ENCODE results near the gene GLIS1. TPM values are rescaled to one million over a fixed set of nuclear protein-coding genes. Genes with fewer than 3 reads are reported as not detected.

Gene GLIS1
- total RNA-seq, 1 donor from 2014 or later = 17.4 TPM

GRCh38 chr1:53581476-53581875 is 157.5 kb downstream of the GLIS1 start:
- H3K27me3 Mint-ChIP-seq (ENCODE audit: low read depth) = no peaks in the 10 kb centered on the region
- H3K4me1 Mint-ChIP-seq (ENCODE audit: low read depth) = peaks cover 22% of the 10 kb centered on the region
- no peak overlapping the region for H3K27ac Mint-ChIP-seq (ENCODE audit: unreplicated experiment)
- H3K36me3 Mint-ChIP-seq (ENCODE audit: low read depth) = peaks cover 5% of the 10 kb centered on the region
- peak; percentile 33 for DNase-seq (ENCODE audit: low spot score)
- no peak for TF ChIP-seq CTCF (IDR thresholded peaks at IDR 0.05)
- no peak overlapping the region for H3K4me3 Mint-ChIP-seq (ENCODE audit: unreplicated experiment)
- no peaks in the 10 kb centered on the region for H3K9me3 Mint-ChIP-seq (ENCODE audit: low read depth)

DNA sequence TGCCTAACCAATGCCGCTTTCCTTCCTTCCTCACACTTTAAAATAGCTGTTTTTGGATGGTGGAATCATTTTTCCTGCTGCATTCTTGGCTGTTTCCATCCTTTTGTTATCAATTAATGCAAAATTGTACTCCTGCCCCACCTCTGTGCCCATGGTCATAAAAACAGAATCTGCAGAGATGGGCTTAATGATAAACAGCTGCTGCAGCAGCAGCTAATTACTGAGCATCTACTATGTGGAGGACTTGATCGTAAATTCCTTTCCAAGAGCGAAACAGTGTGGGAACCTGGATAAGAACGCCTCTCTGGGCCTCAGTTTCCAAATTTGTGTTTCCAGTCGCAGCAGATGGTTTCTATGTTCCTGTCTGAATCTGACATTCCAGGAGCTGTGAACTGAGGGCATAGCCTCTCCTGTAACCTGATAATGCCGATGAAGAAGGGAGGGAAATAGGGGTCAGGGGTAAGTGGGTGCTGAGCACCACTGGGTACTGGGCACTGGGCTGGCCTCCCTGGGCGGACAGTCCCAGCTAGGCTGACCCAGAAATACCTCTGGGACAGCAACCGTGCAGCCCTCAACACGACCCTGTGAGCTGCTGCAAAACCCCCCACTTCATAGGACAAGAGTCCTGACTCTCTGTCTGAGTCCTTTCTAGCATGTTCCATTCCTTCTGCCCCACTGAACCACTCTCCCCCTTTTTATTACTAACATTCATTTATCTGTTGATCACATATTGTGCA is 158.1 kb downstream of the GLIS1 start:
- Mint-ChIP-seq H3K9me3 (ENCODE audit: low read depth) (no peaks in the 10 kb centered on the region), H3K27ac (ENCODE audit: unreplicated experiment) (no peak overlapping the region), H3K4me3 (ENCODE audit: unreplicated experiment) (no peak overlapping the region), H3K27me3 (ENCODE audit: low read depth) (no peaks in the 10 kb centered on the region), H3K4me1 (ENCODE audit: low read depth) (peaks cover 24% of the 10 kb centered on the region), H3K36me3 (ENCODE audit: low read depth) (peaks cover 5% of the 10 kb centered on the region)
- peak; percentile 32 for DNase-seq (ENCODE audit: low spot score)
- TF ChIP-seq CTCF (IDR thresholded peaks at IDR 0.05) = no peak

DNA sequence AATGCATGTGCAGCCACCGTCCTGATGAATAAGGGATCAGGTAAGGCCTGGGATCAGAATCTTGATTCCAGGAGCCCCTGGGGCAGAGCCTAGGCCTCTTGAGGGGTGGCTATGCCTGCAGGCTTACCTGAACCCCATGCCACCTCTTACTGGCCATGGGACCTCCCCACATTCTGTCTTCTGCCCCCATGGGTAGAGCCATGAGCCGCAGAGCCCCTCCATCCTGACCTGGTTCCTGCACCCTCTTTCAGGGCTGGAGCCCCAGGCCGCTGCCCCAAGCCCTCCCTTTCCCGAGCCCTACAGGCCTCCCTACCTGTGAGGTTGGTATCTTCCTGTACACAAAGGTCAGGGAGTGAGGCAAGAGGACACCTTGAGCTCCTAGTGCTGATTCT is 159.0 kb downstream of the GLIS1 start:
- H3K4me1 Mint-ChIP-seq (ENCODE audit: low read depth) = peaks cover 19% of the 10 kb centered on the region
- DNase-seq (ENCODE audit: low spot score) = peak; percentile 62
- no peak for TF ChIP-seq CTCF (IDR thresholded peaks at IDR 0.05)

DNA sequence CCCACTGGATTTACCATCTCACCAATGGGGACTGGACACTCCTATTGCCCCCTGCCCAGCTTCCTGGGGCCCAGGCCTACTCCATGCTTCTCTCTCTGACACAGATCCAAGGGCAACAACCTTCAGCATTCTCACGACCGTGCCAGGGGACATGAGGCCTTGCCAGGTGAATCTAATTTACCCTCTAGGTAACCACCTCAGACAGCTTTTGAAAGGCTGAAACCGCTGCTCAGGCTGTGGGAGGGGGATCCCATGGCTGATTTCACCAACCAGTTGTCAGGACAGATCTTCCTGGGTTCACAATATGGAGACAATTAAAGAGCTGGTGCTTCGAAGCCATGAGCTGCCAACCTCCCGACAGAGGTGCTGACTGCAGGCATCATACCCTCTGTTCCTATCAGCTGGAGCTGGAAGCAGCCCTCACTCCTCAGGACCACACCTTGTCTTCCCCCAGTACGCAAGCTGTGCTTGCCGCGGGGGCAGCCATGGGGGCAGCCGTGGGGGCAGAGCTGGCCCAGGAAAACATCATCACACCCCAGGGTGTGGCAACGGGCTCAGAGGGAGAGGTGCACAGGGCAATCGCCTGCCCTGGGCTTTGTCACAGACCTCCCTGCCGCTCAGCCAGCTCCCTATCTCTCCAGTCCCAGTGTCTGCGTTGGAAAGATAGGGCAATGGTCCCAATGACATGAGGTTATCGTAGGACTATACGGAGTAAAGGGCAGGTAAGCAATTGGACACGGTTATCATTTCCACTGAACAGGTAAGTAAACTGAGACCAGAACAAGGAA is 159.5 kb downstream of the GLIS1 start:
- Mint-ChIP-seq H3K4me1 (ENCODE audit: low read depth) (peaks cover 16% of the 10 kb centered on the region), H3K4me3 (ENCODE audit: unreplicated experiment) (no peak overlapping the region), H3K9me3 (ENCODE audit: low read depth) (no peaks in the 10 kb centered on the region), H3K27ac (ENCODE audit: unreplicated experiment) (no peak overlapping the region), H3K36me3 (ENCODE audit: low read depth) (peaks cover 5% of the 10 kb centered on the region), H3K27me3 (ENCODE audit: low read depth) (no peaks in the 10 kb centered on the region)
- TF ChIP-seq CTCF (IDR thresholded peaks at IDR 0.05) = no peak
- peak; percentile 57 for DNase-seq (ENCODE audit: low spot score)

More for the DNA sequence above, 159.0 kb downstream of the GLIS1 start:
- Mint-ChIP-seq H3K9me3 (ENCODE audit: low read depth) (no peaks in the 10 kb centered on the region), H3K27ac (ENCODE audit: unreplicated experiment) (no peak overlapping the region), H3K4me3 (ENCODE audit: unreplicated experiment) (no peak overlapping the region), H3K36me3 (ENCODE audit: low read depth) (peaks cover 5% of the 10 kb centered on the region), H3K27me3 (ENCODE audit: low read depth) (no peaks in the 10 kb centered on the region)

DNA sequence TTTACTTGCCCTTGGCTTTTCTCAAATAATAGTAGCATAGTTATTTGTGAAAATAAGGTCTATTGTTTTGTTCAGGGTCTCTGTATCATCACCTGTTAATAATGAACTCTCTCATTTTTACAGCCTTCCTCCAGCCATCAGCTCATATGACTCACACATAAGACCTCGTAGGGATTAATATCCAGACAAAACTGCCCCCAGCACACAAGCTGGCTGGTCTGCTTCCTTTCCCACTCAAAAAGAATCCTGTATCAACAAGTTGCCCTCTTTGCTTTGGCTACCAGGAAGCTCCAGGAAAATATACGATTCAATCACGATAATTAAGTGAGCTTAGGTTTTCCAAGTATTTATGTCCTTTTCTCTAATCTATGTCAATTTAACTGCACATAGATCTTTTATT is 160.6 kb downstream of the GLIS1 start:
- no peak overlapping the region for H3K4me3 Mint-ChIP-seq (ENCODE audit: unreplicated experiment)
- H3K27me3 Mint-ChIP-seq (ENCODE audit: low read depth) = no peaks in the 10 kb centered on the region
- no peak for TF ChIP-seq CTCF (IDR thresholded peaks at IDR 0.05)
- H3K27ac Mint-ChIP-seq (ENCODE audit: unreplicated experiment) = no peak overlapping the region
- peaks cover 18% of the 10 kb centered on the region for H3K4me1 Mint-ChIP-seq (ENCODE audit: low read depth)
- no peaks in the 10 kb centered on the region for H3K9me3 Mint-ChIP-seq (ENCODE audit: low read depth)
- peaks cover 5% of the 10 kb centered on the region for H3K36me3 Mint-ChIP-seq (ENCODE audit: low read depth)
- DNase-seq (ENCODE audit: low spot score) = no peak
